GM10248 (cell line): ENCODE measurements around the gene XRCC4.

Experiments used
- CTCF ChIA-PET: fragments of 300-600 bp; sonication (Branson Sonifier 250); formaldehyde crosslinking; extraction: SDS; loops from one replicate; lab custom pipeline; 2021; ENCODE audit warnings: antibody characterized with exemption; lab: Yijun Ruan, JAX
- POLR2A ChIA-PET: fragments of 350-650 bp; sonication (Branson Sonifier 250); formaldehyde crosslinking; extraction: SDS; loops from one replicate; lab custom pipeline; 2020; ENCODE audit warnings: antibody characterized with exemption; lab: Yijun Ruan, JAX
- DNase-seq: peaks from one replicate; pipeline ENCODE4 v3.0.0; 2012; ENCODE audit errors: extremely low spot score
- TF ChIP-seq, protein P1 (sequence below): IDR thresholded peaks from 2 replicates; pipeline ENCODE4 v1.5.1; 2012; ENCODE audit warnings: mild to moderate bottlenecking, low read depth; ENCODE audit errors: extremely low read depth, missing control alignments, control extremely low read depth

XRCC4 gene

GRCh38 chr5:83219495-83219894, 142.1 kb downstream of the XRCC4 start:
- ChIA-PET CTCF (interaction anchor here (0.8 kb wide), 1 partner anchor 42 kb away, joined by 3 read pairs; no protein-coding TSS in a partner anchor), POLR2A (no interaction called here)
- TF ChIP-seq, protein P1, sequence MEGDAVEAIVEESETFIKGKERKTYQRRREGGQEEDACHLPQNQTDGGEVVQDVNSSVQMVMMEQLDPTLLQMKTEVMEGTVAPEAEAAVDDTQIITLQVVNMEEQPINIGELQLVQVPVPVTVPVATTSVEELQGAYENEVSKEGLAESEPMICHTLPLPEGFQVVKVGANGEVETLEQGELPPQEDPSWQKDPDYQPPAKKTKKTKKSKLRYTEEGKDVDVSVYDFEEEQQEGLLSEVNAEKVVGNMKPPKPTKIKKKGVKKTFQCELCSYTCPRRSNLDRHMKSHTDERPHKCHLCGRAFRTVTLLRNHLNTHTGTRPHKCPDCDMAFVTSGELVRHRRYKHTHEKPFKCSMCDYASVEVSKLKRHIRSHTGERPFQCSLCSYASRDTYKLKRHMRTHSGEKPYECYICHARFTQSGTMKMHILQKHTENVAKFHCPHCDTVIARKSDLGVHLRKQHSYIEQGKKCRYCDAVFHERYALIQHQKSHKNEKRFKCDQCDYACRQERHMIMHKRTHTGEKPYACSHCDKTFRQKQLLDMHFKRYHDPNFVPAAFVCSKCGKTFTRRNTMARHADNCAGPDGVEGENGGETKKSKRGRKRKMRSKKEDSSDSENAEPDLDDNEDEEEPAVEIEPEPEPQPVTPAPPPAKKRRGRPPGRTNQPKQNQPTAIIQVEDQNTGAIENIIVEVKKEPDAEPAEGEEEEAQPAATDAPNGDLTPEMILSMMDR, result no peak
- no peak for DNase-seq

GRCh38 chr5:83220331-83220730, 143.0 kb downstream of the XRCC4 start:
- DNase-seq, result no peak
- POLR2A ChIA-PET, result no interaction called here
- CTCF ChIA-PET, result interaction anchor here (1.5 kb wide), 1 partner anchor 20 kb away, joined by 4 read pairs; no protein-coding TSS in a partner anchor
- TF ChIP-seq, protein P1, result no peak

GRCh38 chr5:83222906-83223305, 145.6 kb downstream of the XRCC4 start:
- DNase-seq, result no peak
- ChIA-PET POLR2A (no interaction called here), CTCF (interaction anchor here (3.6 kb wide), 1 partner anchor 11 kb away, joined by 15 read pairs; no protein-coding TSS in a partner anchor)
- TF ChIP-seq, protein P1, result no peak

- DNase-seq, result no peak
- TF ChIP-seq, protein P1, result no peak
- POLR2A ChIA-PET, result no interaction called here
- CTCF ChIA-PET, result no interaction called here
These were observed 150.3 kb downstream of the XRCC4 start for GRCh38 chr5:83227611-83228010.

GRCh38 chr5:83230511-83230910, 153.2 kb downstream of the XRCC4 start:
- POLR2A ChIA-PET, result no interaction called here
- DNase-seq, result no peak
- TF ChIP-seq, protein P1, result no peak

DNA sequence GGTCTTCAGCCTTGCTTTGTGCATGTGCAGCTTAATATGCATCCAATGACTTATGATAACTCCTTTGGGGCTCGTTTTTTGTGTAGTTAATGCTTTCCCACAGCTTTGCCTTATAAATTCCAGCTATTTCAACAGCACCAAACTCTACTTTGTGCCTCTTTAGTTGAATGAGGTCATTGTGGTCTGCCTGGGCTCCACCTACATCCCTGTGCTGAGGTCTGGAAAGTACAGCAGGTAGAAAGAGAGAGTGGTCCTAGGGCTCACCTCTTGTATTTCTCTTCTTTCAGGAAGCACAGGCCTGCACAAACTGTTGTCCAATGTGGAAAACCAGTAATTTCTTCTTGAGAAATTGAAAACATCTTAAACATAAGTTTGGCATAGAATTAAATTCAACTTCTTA, 167.2 kb downstream of the XRCC4 start:
- TF ChIP-seq, protein P1, result no peak
- CTCF ChIA-PET, result no interaction called here
- DNase-seq, result no peak
- POLR2A ChIA-PET, result no interaction called here

More at GRCh38 chr5:83230511-83230910, 153.2 kb downstream of the XRCC4 start:
- CTCF ChIA-PET, result no interaction called here
